ENCODE results near the gene SH3RF3.
"Not testable (repeated sequence)": the region's sequence is repeated elsewhere in the genome, so short reads cannot be mapped to it uniquely, and the experiment has no call there.

SH3RF3 gene

GRCh38 chr2:109530712-109531111 lies 401.7 kb downstream of the SH3RF3 start:
- DNase-seq (ENCODE audit: low read depth) = no peak
- no peak for TF ChIP-seq CTCF (IDR thresholded peaks at IDR 0.05; ENCODE audit: low read depth, low read length, missing control alignments)
- H3K4me3 ChIP-seq (ENCODE audit: low read depth, low read length) = no peak overlapping the region

GRCh38 chr2:109531221-109531620 lies 402.2 kb downstream of the SH3RF3 start:
- TF ChIP-seq CTCF (IDR thresholded peaks at IDR 0.05; ENCODE audit: low read depth, low read length, missing control alignments) = no peak
- DNase-seq (ENCODE audit: low read depth) = no peak
- H3K4me3 ChIP-seq (ENCODE audit: low read depth, low read length) = no peak overlapping the region

GRCh38 chr2:109531896-109532727 lies 403.1 kb downstream of the SH3RF3 start:
- no peak overlapping the region for H3K4me3 ChIP-seq (ENCODE audit: low read depth, low read length)
- TF ChIP-seq CTCF (IDR thresholded peaks at IDR 0.05; ENCODE audit: low read depth, low read length, missing control alignments) = no peak
- no peak for DNase-seq (ENCODE audit: low read depth)

GRCh38 chr2:109532728-109533076 lies 403.7 kb downstream of the SH3RF3 start:
- no peak for TF ChIP-seq CTCF (IDR thresholded peaks at IDR 0.05; ENCODE audit: low read depth, low read length, missing control alignments)
- H3K4me3 ChIP-seq (ENCODE audit: low read depth, low read length) = no peak overlapping the region
- DNase-seq (ENCODE audit: low read depth) = no peak

GRCh38 chr2:109533823-109534222 lies 404.8 kb downstream of the SH3RF3 start:
- DNase-seq (ENCODE audit: low read depth) = no peak
- H3K4me3 ChIP-seq (ENCODE audit: low read depth, low read length) = no peak overlapping the region
- no peak for TF ChIP-seq CTCF (IDR thresholded peaks at IDR 0.05; ENCODE audit: low read depth, low read length, missing control alignments)

- TF ChIP-seq CTCF (IDR thresholded peaks at IDR 0.05; ENCODE audit: low read depth, low read length, missing control alignments) = no peak
- DNase-seq (ENCODE audit: low read depth) = no peak
- H3K4me3 ChIP-seq (ENCODE audit: low read depth, low read length) = no peak overlapping the region
These were observed 406.4 kb downstream of the SH3RF3 start for GRCh38 chr2:109535217-109535946.

- not testable (repeated sequence) for H3K4me3 ChIP-seq (ENCODE audit: low read depth, low read length); DNase-seq (ENCODE audit: low read depth)
These were observed 407.6 kb downstream of the SH3RF3 start for GRCh38 chr2:109536556-109536955.
